ENCODE data around the gene GPX4. TPM values are rescaled to one million over a fixed set of nuclear protein-coding genes. Genes with fewer than 3 reads are reported as not detected.
"Not testable (repeated sequence)": the region's sequence is repeated elsewhere in the genome, so short reads cannot be mapped to it uniquely, and the experiment has no call there.

Gene GPX4
- total RNA-seq, 4 donors from 2014 or later: 267 to 359 (median 344) TPM

GRCh38 chr19:1112268-1113029, 8.7 kb downstream of the GPX4 start:
- peak in 1 of 2 donors; percentile 91 for DNase-seq (ENCODE audit: low spot score in 2 of 2)
- H3K9me3 ChIP-seq: no peaks in the 10 kb centered on the region
- no peak overlapping the region for H3K4me3 ChIP-seq
- H3K36me3 ChIP-seq: peaks cover 90% of the 10 kb centered on the region
- peak overlapping the region; percentile 65 for H3K27ac ChIP-seq
- no peak for TF ChIP-seq CTCF (IDR thresholded peaks at IDR 0.05)
- TF ChIP-seq POLR2AphosphoS5 (IDR thresholded peaks at IDR 0.05): no peak
- no peak for TF ChIP-seq POLR2A (IDR thresholded peaks at IDR 0.05)
- TF ChIP-seq EP300 (IDR thresholded peaks at IDR 0.05): no peak
- no peaks in the 10 kb centered on the region for H3K27me3 ChIP-seq
- WGBS: 87% methylated on average over 16 of the region's 71 CpGs
- H3K4me1 ChIP-seq: peaks cover 42% of the 10 kb centered on the region

GRCh38 chr19:1113030-1113985, 9.5 kb downstream of the GPX4 start:
- no peak for TF ChIP-seq POLR2A (IDR thresholded peaks at IDR 0.05)
- peak; percentile 61 to 93 for TF ChIP-seq CTCF (IDR thresholded peaks at IDR 0.05)
- peak in 1 of 3 donors; percentile 46 for TF ChIP-seq POLR2AphosphoS5 (IDR thresholded peaks at IDR 0.05)
- no peak for TF ChIP-seq EP300 (IDR thresholded peaks at IDR 0.05)
- DNase-seq (ENCODE audit: low spot score in 2 of 2): peak; percentile 97 to 98
- Histone ChIP-seq H3K4me1 (peaks cover 40% of the 10 kb centered on the region), H3K36me3 (peaks cover 90% of the 10 kb centered on the region), H3K4me3 (no peak overlapping the region), H3K9me3 (no peaks in the 10 kb centered on the region), H3K27me3 (no peaks in the 10 kb centered on the region), H3K27ac (peak overlapping the region; percentile 57)
- WGBS: 34% methylated on average over 33 of the region's 44 CpGs

- H3K27me3 ChIP-seq: no peaks in the 10 kb centered on the region
- H3K4me3 ChIP-seq: no peak overlapping the region
These were observed 10.2 kb downstream of the GPX4 start for GRCh38 chr19:1113986-1114483.

DNA sequence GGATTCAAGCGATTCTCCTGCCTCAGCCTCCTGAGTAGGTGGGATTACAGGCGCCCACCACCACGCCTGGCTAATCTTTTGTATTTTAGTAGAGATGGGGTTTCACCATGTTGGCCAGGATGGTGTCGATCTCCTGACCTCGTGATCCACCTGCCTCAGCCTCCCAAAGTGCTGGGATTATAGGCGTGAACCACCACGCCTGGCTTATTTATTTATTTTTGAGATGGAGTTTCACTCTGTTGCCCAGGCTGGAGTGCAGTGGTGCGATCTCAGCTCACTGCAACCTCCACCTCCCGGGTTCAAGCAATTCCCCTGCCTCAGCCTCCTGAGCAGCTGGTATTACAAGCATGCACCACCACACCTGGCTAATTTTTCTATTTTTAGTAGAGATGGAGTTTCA, 10.9 kb downstream of the GPX4 start:
- H3K4me3 ChIP-seq; H3K9me3 ChIP-seq; H3K27me3 ChIP-seq; H3K27ac ChIP-seq; DNase-seq (ENCODE audit: low spot score in 2 of 2): not testable (repeated sequence)
- peaks cover 89% of the 10 kb centered on the region for H3K36me3 ChIP-seq
- 93% methylated on average over 9 of the region's 9 CpGs for WGBS
- peaks cover 40% of the 10 kb centered on the region for H3K4me1 ChIP-seq

More at GRCh38 chr19:1113986-1114483, 10.2 kb downstream of the GPX4 start:
- H3K4me1 ChIP-seq: peaks cover 40% of the 10 kb centered on the region
- no peaks in the 10 kb centered on the region for H3K9me3 ChIP-seq
- peak overlapping the region; percentile 57 for H3K27ac ChIP-seq
- no peak for DNase-seq (ENCODE audit: low spot score in 2 of 2)
- H3K36me3 ChIP-seq: peaks cover 89% of the 10 kb centered on the region
- TF ChIP-seq POLR2AphosphoS5 (IDR thresholded peaks at IDR 0.05): no peak
- no peak for TF ChIP-seq POLR2A (IDR thresholded peaks at IDR 0.05)
- no peak for TF ChIP-seq EP300 (IDR thresholded peaks at IDR 0.05)
- no peak for TF ChIP-seq CTCF (IDR thresholded peaks at IDR 0.05)
- 89% methylated on average over 7 of the region's 25 CpGs for WGBS

- no peak overlapping the region for H3K27ac ChIP-seq
- H3K9me3 ChIP-seq: no peaks in the 10 kb centered on the region
- DNase-seq (ENCODE audit: low spot score in 2 of 2): no peak
- peaks cover 89% of the 10 kb centered on the region for H3K36me3 ChIP-seq
- H3K4me1 ChIP-seq: peaks cover 39% of the 10 kb centered on the region
- no peak overlapping the region for H3K4me3 ChIP-seq
- WGBS: 93% methylated on average over 35 of the region's 35 CpGs
- TF ChIP-seq POLR2AphosphoS5 (IDR thresholded peaks at IDR 0.05) (no peak), POLR2A (IDR thresholded peaks at IDR 0.05) (no peak), EP300 (IDR thresholded peaks at IDR 0.05) (no peak)
- H3K27me3 ChIP-seq: no peaks in the 10 kb centered on the region
These were observed 12.0 kb downstream of the GPX4 start for GRCh38 chr19:1115646-1116420.

Data from suprapubic skin (tissue), 4 donors.